Endometrial microvascular endothelial cells (primary cell): Measurements from ENCODE around the gene AOPEP. TPM values are rescaled to one million over a fixed set of nuclear protein-coding genes. Genes with fewer than 3 reads are reported as not detected.

Experiments used
- in situ Hi-C: cut with HindIII; loops from 2 replicates; pipeline ENCODE4 v1.10.0; 2017; ENCODE audit warnings: low sequenced_read_pairs, low pct_unique_long_range_greater_than_20kb; ENCODE audit errors: inconsistent ontology term
- total RNA-seq: library from RNA; depleted of rRNA; stranded (reverse); fragments of >200 nt; gene quantifications from one replicate; pipeline ENCODE4 v1.2.3, GENCODE V29; 2015; ENCODE audit errors: inconsistent ontology term

The AOPEP gene
- total RNA-seq, 1 donor from 2014 or later = 48.9 TPM

DNA sequence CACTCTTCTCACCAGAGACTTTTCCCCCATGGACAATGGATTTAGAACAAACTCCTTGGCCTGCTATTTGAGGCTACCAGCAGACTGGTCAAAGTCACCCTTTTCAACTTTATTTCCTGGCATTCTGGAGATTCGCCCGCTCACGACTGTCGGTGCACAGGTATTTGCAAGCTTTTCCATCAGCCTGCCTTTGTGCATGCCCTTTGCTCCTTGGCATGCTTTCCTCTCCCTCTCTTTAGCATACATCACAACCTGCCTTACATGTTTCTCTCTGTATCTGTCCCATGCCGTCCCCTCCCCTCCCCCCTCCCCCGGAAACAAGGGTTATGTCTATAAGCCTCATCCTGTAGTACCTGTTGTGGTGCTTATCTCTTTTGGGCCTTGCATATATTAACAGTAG is 257.1 kb downstream of the AOPEP start:
- in situ Hi-C loops = no loop called here

DNA sequence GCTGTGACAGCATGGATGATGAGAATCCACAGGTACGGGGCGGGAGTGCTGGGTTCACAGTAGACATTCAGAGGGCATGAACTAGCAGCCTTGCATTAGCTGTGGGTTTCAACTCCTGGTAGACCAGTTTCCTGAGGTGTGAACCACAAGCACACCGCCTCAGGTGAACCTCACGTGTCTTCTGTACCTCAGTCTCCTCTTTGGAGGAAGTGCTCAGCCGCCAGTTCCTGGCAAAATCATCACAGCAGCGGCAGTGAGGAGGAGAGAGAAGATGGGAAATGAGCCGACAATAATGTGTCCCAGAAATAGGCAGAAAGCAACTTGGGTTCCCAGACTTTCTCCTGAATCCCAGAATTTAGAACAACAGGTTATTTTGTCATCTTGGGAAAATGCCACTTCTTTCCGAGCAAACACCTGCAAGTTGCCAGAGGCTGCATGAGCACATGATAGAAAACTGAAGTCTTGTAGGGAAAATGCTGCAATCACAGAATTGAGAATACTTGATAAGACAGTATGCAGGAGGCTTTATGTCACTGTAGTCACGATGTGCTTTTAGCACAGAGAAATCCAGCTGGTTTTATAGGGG is 258.5 kb downstream of the AOPEP start:
- in situ Hi-C loops = no loop called here

DNA sequence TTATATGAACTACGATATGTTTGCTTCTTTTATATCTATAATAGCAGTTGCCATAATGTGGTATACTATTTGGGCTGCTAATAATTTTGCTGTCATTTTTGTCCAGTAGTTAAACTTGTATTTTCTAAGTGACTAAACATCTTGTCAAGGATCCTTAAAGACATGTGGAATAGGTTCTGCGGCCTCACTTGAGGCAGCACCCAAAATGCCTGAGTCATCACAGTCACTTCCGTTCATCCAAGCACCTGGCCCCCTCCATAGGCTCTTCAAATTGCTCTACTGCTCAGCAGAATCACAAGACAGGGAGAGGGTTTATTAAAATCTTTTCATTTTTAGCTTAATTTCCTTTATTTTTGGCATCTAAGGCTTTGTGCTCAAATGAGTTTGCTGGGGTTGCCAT is 259.1 kb downstream of the AOPEP start:
- in situ Hi-C loops = no loop called here

DNA sequence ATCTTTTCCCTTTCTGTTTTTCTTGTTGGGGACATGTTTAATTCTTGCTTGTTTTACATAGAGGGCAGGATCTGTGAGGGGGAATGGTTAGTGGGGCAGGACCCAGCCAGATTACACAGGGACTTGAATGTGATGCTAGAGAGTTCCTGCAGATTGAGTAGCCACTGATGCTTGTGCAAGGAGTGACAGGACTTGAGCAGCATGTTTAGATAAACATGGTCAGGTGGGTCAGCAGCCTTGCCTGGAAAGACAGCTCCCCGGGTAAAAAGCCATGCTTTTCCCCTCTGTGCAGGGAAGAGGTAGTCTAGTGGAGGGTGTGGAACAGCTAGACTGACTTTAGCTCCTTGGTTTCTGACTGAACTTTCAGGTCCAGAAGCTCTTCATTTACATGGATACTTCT is 261.2 kb downstream of the AOPEP start:
- in situ Hi-C loops = no loop called here

DNA sequence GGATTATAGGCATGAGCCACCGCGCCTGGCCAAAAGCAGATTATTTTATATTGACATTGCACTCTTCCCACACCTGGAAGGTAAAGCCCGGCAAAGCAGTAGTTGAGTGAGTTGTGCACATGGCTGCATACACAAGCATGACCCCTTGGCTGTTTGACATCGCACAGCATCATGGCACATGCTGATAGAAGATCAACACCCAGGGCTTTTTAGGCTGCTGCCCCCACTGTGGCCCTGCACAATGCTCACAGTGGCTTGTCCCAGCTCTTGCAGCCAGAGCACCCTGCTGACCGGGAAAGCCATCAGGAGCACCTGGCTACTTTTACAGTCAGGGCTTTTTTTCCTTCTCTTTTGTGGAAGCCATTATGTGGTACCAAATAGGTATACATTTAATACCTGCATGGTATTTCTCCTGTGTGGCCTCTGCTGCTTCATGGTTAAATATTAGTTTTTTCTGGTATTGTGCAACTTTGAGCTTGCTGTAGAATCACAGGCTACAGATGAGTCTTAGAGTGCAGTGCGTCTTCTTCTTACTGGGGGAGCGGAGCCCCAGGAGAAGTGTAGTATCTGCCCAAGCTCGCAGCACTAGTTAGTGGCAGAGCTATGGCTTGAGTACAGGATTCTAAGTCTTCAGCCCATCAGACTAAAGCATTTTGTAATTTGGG is 264.5 kb downstream of the AOPEP start:
- in situ Hi-C loops = no loop called here

DNA sequence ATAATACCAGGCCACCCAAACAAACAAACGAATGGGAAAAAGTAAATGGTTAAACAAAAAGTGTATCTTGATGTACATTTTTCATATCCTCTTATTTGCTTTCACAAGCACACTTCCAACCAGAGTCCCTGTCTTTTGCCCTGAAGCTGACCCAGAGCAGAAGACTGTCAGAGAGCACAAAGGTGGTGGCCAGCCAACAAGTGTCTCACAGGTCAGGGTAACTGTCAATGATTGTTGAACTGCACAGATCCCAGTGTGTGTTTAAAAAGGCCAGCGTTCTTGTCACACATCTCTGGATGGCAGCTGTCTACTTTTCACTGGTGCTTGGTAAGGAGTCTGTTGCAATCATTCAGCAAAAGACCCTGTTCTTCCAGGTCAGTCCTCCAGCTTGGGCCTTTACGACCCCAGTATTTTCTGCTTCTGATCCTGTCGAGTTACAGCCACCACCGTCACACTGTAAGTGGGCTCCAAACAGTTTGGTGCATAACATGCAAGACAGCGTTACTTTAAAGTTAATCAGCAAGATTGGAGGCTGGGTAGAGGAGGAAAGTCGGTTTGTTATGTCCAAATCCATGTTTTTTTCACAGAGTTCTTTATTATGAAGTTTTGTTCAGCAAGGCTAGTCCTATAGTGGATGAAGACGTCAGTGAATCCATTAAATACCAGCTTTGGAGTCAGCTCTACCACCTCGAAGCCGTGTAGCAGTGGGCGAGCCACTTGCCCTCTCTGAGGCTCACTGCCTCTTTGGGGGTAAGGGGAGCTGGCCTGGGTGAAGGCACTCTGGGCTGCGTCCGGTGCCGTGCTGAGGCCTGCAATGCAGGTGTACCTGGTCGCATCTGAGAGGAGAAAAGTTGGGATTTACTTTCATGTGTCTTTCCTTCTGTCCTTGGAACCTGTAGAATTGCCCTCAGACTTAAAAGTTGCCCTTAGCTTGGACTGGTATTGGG is 265.7 kb downstream of the AOPEP start:
- in situ Hi-C loops = no loop called here

DNA sequence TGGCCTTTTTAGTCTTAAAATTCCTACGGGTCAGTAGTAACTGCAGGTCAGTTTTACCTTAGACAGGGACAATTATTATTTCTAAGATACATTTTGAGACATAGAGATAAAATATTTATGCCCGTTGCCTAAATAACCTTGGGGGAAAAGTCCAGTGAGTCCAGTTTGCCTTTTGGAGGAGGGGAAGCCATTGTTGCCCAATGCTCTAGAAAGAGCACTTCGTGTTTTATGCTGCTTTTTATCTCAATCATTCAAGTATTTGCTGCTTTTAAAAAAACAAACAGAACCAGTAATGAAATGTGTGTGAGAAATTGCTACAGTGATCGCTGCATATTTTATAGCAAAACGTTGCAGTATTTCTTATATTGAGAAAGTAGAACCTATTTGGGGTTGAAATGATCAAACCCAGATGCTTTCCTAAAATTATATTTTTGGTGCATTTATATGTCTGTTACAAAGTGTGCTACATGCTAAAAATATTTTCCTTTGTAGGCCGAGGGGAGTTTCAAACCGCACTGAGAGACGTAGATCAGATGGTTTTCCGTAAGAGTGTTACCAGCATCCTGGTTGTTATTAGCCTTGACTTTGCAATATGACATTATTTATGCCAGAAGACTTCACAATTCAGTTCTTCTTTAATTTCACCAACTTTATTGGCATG is 266.8 kb downstream of the AOPEP start:
- in situ Hi-C loops = no loop called here

DNA sequence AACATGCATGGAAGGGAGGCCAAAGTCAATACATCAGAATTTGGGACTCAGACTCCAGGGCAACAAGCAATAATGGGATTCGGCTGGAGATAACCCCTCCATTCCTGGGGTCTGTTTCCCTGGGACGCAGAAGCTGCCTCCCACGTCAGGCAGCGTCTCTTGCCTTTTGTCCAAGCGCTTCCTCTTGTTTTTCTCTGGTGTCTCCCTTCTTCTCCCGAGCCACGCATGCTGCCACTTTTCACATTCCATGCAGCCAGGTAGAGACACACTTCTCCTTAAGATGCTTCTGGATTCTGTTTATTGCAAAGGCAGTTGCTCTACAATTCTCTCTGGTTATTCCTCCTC is 267.3 kb downstream of the AOPEP start:
- in situ Hi-C loops = no loop called here

DNA sequence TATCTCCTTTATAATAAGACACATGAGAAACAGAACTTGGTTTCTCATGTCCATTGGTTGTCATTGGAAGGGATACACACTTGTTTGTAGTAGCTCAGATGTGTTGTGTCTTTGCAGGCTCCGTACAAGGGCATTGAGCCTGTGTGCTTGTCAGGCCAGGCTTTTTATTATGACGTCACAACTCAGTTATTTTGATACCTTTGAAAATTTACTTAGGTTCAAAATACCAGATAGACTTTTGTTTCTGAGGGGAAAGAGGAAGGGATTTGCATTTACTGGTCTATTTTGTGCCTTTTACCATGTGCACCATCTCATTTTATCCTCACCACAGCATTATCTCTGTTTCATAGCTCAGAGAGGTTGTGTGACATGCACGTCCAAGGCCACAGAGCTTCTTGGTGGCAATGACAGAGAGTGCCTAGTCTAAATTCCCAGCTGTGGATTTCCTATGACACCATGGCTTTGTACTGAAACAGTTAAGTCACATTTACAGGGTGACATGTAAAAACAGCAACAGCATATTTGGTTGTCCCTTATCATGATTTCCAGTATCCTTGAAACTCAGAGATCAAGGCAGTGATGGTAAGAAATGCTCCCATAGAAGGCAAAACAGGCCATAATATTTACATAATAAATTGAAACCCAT is 268.7 kb downstream of the AOPEP start:
- in situ Hi-C loops = no loop called here

DNA sequence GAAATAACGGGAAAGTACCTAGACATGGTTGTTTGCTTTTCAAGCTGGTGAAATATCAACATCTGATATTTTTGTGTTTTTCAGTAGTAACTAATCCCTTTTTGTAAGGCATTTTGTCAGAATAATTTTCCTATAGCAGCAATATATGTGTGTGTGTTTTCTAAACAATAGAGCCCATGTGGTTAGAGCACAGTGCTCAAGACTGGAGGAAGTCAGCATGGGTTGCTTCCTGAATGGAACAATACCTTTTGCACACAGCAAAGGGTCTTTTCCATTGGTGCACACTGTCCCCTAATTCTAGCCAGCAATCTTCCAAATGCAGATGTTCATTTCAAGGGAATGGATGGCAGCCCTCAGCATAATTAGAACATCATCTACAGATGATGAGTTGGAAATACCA is 270.1 kb downstream of the AOPEP start:
- in situ Hi-C loops = no loop called here

DNA sequence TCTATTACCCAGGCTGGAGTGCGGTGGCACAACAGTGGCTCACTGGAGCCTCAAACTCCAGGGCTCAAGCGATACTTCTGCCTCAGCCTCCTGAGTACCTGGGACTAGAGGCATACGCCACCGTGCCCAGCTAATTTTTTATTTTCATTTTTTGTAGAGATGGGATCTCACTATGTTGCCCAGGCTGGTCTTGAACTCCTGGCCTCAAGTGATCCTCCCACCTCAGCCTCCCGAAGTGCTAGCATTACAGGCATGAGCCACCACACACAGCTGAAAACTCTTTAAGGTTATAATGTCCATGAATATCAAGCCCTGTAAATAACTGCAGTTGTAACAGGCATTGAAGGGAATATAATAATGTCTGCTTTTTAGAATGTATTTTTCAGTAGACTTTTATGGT is 271.2 kb downstream of the AOPEP start:
- in situ Hi-C loops = no loop called here

DNA sequence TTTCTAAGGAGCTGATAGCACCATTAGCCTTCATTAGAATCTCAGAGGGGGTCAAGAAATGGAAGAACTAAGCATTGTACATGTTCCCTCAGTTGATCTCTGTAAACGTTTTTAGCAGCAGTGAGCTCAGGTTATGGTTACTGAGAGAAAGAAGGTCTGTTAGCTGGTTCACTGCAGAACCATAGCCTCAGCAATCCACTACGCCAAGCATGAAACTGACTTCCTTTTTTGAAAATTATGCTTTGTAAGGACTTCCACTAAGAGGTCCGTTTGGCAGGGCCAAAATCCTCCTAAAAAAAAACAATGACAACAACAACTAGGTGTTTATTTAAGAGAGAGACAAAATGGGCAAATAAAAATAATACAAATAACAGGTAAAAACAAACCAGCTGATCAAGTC is 273.3 kb downstream of the AOPEP start:
- in situ Hi-C loops = no loop called here

DNA sequence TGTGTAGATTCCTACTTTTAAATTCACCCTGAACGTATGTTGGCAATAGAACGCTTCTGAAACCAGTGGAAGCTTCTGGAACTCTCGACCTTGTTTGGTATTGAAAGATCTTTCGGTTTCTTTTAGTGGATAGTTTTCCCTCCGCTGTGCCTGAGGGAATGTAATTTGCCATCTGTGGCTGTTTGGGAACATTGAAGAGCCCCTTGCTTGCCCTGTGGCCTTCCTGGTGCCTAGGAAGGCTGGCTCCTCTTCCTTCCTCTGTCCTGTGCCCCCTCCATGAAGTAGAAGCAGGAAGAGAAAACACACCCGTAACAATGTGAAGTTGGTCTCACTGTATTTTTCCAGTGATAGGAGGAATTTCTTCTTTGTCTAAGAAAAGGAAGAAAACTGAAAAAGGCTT is 274.3 kb downstream of the AOPEP start:
- in situ Hi-C loops = no loop called here

DNA sequence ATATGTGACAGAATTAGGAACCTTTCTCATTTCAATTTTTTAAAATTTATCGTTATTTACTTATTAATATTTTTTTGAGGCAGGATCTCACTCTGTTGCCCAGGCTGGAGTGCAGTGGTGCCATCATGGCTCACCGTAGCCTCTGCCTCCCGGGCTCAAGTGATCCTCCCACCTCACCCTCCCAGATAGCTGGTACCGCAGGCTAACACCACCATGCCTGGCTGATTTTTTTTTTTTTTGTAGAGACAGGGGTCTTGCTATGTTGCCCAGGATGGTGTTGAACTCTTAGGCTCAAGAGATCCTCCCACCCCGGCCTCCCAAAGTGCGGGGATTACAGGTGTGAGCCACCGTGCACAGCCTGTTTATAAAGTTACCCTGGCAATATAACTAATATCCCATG is 275.2 kb downstream of the AOPEP start:
- in situ Hi-C loops = no loop called here

DNA sequence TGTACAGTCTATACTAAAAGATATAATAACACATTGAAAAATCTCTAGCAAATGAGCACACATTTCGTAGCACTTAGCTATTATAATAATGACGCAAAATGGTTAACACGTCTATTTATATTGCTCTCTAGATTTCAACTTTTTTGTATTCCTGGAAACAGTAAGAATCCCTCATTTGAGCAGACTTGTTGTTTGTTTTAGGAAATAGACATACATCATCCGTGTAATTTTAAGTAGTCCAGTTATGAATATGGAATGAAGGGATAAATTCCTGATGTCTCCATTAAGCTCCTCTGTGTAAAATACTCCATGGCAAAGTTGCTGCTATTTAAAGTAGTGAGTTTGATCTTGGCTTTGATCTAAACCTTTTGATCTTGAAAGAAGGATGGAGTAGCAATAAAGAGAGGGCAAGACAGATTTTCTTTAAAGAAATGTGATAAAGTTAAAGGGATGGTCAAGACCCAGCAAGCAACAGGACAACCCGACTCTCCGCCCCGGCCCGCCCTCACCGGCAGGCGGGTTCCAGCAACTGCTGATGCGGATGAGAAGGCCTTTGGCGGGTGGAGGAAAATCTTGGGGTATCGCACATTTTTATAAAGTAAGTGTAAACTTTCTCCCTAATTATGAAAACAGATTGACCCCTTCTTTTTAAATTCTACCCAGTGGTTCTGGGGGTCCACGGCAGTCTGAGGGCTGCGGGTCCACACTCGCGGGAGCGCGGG is 277.4 kb downstream of the AOPEP start:
- in situ Hi-C loops = no loop called here

DNA sequence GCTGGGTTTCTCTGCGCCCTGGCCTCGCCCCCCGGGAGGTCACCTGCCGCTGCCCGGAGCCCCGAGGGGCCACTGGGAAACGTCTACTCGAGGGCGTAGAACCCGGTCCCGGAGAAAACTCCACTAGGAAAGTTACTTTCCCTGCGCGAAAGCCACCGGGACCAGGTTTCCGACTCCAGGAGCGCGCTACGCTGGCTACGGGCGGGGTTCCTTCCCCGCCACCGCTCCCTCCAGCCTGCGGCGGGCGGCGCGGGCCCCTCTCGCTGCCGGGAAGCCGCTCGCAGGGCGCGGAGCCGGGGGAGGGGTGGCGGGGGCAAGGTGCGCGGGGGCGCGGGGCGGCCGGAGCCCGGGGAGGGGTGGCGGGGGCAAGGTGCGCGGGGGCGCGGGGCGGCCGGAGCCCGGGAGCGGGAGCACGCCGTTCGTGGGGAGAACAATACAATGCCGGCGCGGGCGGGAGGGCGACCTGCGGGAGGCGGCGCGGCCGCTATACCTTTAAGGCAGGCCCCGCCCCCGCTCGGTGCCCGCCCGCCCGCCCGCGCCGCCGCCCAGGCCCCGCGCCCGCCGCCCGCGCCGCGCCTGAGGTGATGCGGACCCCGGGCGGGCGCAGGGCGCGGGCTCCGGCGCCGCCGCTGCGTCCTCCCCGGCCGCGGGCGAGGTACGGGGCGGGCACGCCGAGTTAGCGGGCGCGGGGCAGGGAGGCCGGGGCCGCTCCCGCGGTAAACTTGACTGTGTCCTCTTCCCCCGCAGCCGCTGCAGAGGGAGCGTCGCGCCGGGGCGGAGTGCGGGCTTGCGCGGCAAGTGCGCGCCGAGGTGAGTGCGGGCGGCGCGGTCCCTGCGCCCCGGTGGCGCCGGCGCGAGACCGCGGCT is 278.1 kb downstream of the AOPEP start:
- in situ Hi-C loops = no loop called here

DNA sequence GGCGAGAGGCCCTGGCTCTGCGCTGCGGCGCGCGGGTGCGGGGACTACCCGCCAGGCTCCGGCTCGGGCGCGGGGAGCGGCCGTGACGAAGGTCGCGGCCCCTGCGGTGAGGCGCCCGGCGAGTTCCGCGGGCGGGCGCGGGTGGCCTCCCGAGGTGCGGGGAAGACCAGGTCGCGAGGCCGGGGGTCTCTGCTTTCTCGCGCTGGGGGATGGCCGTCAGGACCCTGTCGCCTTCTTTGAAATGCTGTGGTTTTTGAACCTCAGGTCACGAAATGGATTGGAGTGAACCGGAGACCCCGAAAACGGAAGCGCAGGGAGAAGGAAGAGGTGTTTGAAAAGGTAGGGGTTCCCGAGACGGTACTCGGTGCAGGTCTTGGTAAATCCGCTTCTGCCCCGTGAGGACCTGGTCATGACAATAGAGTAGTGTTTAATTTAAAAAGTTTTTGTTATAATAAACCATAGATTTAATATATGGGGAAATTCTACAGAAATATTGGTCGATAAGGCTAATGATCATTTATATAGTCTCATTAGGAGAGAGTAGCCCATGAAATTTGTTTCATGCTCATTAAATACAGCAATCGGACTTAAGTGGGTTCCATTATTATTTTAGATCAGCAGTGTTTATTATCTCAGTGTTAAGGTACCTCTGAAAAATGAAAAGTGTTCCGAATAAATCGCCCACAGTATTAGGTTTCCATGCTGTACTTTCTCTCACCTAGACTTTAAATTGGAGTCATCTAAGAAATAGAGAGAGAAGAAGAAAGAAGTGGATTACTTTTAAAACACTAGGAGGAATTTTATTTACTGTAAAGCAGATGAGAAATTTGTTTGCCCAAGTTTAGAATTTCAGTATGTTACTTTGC is 279.0 kb downstream of the AOPEP start:
- in situ Hi-C loops = no loop called here
